WTC11 (cell line): ENCODE results near the gene TTLL9. TPM values are rescaled to one million over a fixed set of nuclear protein-coding genes. Genes with fewer than 3 reads are reported as not detected.

Experiments
- ATAC-seq: fragments of 200-7000 bp; cut with Tn5 transposase; 2 replicates; pipeline ENCODE4 v1.10.0; 2021; ENCODE audit warnings: mild to moderate bottlenecking, moderate library complexity
- CTCF ChIA-PET: fragments of 300-600 bp; sonication (Branson Sonifier 250); formaldehyde crosslinking; loops from one replicate; lab custom pipeline; 2021; ENCODE audit warnings: antibody characterized with exemption; lab: Charles Lee
- POLR2A ChIA-PET: fragments of 350-600 bp; sonication (Branson Sonifier 250); formaldehyde crosslinking; loops from one replicate; lab custom pipeline; 2021; ENCODE audit warnings: antibody characterized with exemption; lab: Charles Lee
- DNase-seq: peaks from one replicate; pipeline ENCODE4 v3.0.0; 2021; ENCODE audit warnings: low spot score
- H3K27ac Mint-ChIP-seq: 2 replicates; pipeline ENCODE4 v1.8.0; 2021; ENCODE audit warnings: mixed read lengths
- H3K27me3 Mint-ChIP-seq: 2 replicates; pipeline ENCODE4 v1.8.0; 2021; ENCODE audit warnings: low read depth, mild to moderate bottlenecking, moderate library complexity, mixed read lengths
- H3K36me3 Mint-ChIP-seq: 2 replicates; pipeline ENCODE4 v1.8.0; 2021; ENCODE audit warnings: mixed read lengths
- H3K4me1 Mint-ChIP-seq: 2 replicates; pipeline ENCODE4 v1.8.0; 2022; ENCODE audit warnings: mixed read lengths
- H3K4me3 Mint-ChIP-seq: 2 replicates; pipeline ENCODE4 v1.8.0; 2021; ENCODE audit warnings: mild to moderate bottlenecking, moderate library complexity, mixed read lengths
- H3K9me3 Mint-ChIP-seq: 2 replicates; pipeline ENCODE4 v1.8.0; 2021; ENCODE audit warnings: mixed read lengths
- AR ChIP-seq: fragments of 250-450 bp; sonication (Bioruptor Pico); IDR thresholded peaks from 2 replicates; pipeline ENCODE4 v1.9.0; 2021; ENCODE audit warnings: mild to moderate bottlenecking
- ATF6 ChIP-seq: sonication (generic); formaldehyde crosslinking; IDR thresholded peaks from 2 replicates; pipeline ENCODE4 v1.8.1; 2023; ENCODE audit warnings: mild to moderate bottlenecking, missing genetic modification reagents
- CBFB ChIP-seq: sonication (generic); formaldehyde crosslinking; IDR thresholded peaks from 2 replicates; pipeline ENCODE4 v1.8.1; 2022; ENCODE audit warnings: mild to moderate bottlenecking, low read depth, missing genetic modification reagents
- E2F1 ChIP-seq: sonication (generic); formaldehyde crosslinking; IDR thresholded peaks from 2 replicates; pipeline ENCODE4 v1.8.0; 2022; ENCODE audit warnings: mild to moderate bottlenecking, missing genetic modification reagents
- E2F5 ChIP-seq: sonication (generic); formaldehyde crosslinking; IDR thresholded peaks from 2 replicates; pipeline ENCODE4 v1.8.1; 2022; ENCODE audit warnings: mild to moderate bottlenecking, moderate library complexity, missing genetic modification reagents
- ERG ChIP-seq: fragments of 250-450 bp; sonication (Bioruptor Pico); IDR thresholded peaks from 2 replicates; pipeline ENCODE4 v1.8.0; 2021; ENCODE audit warnings: mild to moderate bottlenecking
- IRF1 ChIP-seq: sonication (generic); formaldehyde crosslinking; IDR thresholded peaks from 2 replicates; pipeline ENCODE4 v1.8.0; 2023; ENCODE audit warnings: missing genetic modification reagents
- SMAD3 ChIP-seq: sonication (generic); formaldehyde crosslinking; IDR thresholded peaks from 2 replicates; pipeline ENCODE4 v1.8.0; 2022; ENCODE audit warnings: missing genetic modification reagents, mild to moderate bottlenecking, borderline replicate concordance
- SP1 ChIP-seq: sonication (generic); formaldehyde crosslinking; conservative IDR thresholded peaks from 2 replicates; pipeline ENCODE4 v1.8.1; 2022; ENCODE audit warnings: missing genetic modification reagents
- STAT6 ChIP-seq: sonication (generic); formaldehyde crosslinking; conservative IDR thresholded peaks from 2 replicates; pipeline ENCODE4 v1.8.1; 2023; ENCODE audit warnings: mild to moderate bottlenecking, low read depth, missing genetic modification reagents, moderate library complexity
- USF2 ChIP-seq: sonication (generic); formaldehyde crosslinking; IDR thresholded peaks from 2 replicates; pipeline ENCODE4 v1.8.1; 2023; ENCODE audit warnings: mild to moderate bottlenecking, missing genetic modification reagents, moderate library complexity
- ZNF263 ChIP-seq: sonication (generic); formaldehyde crosslinking; IDR thresholded peaks from 2 replicates; pipeline ENCODE4 v1.8.1; 2022; ENCODE audit warnings: low read depth, mild to moderate bottlenecking, moderate library complexity, missing genetic modification reagents
- ZNF416 ChIP-seq: fragments of 250-450 bp; sonication (Bioruptor Pico); IDR thresholded peaks from 2 replicates; pipeline ENCODE4 v1.9.0; 2021; ENCODE audit warnings: mild to moderate bottlenecking, inconsistent platforms
- ZNF423 ChIP-seq: fragments of 250-450 bp; sonication (Bioruptor Pico); IDR thresholded peaks from 2 replicates; pipeline ENCODE4 v2.1.2; 2022; ENCODE audit warnings: mild to moderate bottlenecking, moderate library complexity
- ZNF532 ChIP-seq: fragments of 250-450 bp; sonication (Bioruptor Pico); IDR thresholded peaks from 2 replicates; pipeline ENCODE4 v1.9.0; 2021; ENCODE audit warnings: mild to moderate bottlenecking, borderline replicate concordance
- total RNA-seq: library from RNA; stranded (reverse); gene quantifications from 3 replicates; pipeline ENCODE4 v1.2.3, GENCODE V29; 2021

Gene TTLL9
- total RNA-seq, 1 experiment from 2014 or later: not detected

GRCh38 chr20:31949877-31950646 is 79.6 kb downstream of the TTLL9 start (continued):
- TF ChIP-seq IRF1 (no peak), E2F5 (CRISPR knock-in tag) (no peak), SMAD3 (CRISPR knock-in tag) (no peak), ZNF532 (CRISPR knock-in tag) (no peak), ZNF416 (CRISPR knock-in tag) (no peak), CBFB (CRISPR knock-in tag) (no peak), USF2 (no peak), ATF6 (CRISPR knock-in tag) (no peak)

- H3K9me3 Mint-ChIP-seq: peaks cover 11% of the 10 kb centered on the region
- DNase-seq: no peak
- no peak for ATAC-seq
- H3K4me1 Mint-ChIP-seq: peaks cover 8% of the 10 kb centered on the region
- H3K27me3 Mint-ChIP-seq: peaks cover 13% of the 10 kb centered on the region
- ChIA-PET CTCF (interaction anchor here (0.6 to 4.1 kb wide), 32 partner anchors 8 to 290 kb away, joined by 3 to 96 read pairs (median 10); partner anchors contain the start of genes MYLK2, TM9SF4 and XKR7), POLR2A (interaction anchor here (0.9 to 1.2 kb wide), 2 partner anchors 9 to 17 kb away, joined by 3 to 4 read pairs; partner anchors contain the start of gene XKR7)
- peak overlapping the region; percentile 98 for H3K4me3 Mint-ChIP-seq
- peaks cover 35% of the 10 kb centered on the region for H3K36me3 Mint-ChIP-seq
- H3K27ac Mint-ChIP-seq: peak overlapping the region; percentile 92; the same call in 1 of the 2 replicates
- TF ChIP-seq SP1 (CRISPR knock-in tag): no peak
- no peak for TF ChIP-seq ERG (CRISPR knock-in tag)
- TF ChIP-seq ZNF423 (CRISPR knock-in tag): no peak
- no peak for TF ChIP-seq ZNF263 (CRISPR knock-in tag)
- TF ChIP-seq AR (CRISPR knock-in tag): no peak
- no peak for TF ChIP-seq E2F1
- TF ChIP-seq STAT6 (CRISPR knock-in tag): no peak
Observed at GRCh38 chr20:31951203-31951529, 80.7 kb downstream of the TTLL9 start.
